ENCODE results near the gene FOXI2.

Gene FOXI2

GRCh38 chr10:127736222-127736914, 617 bp upstream of the FOXI2 start:
- Histone ChIP-seq H4K20me1 (ENCODE audit: control insufficient read depth, insufficient read depth, low read depth, low read length) (no peaks in the 10 kb centered on the region), H3K4me3 (ENCODE audit: low read length) (no peak overlapping the region), H3K4me1 (ENCODE audit: control insufficient read depth, low read length) (no peaks in the 10 kb centered on the region), H3K36me3 (ENCODE audit: control insufficient read depth, low read length) (no peaks in the 10 kb centered on the region), H3F3A (ENCODE audit: control insufficient read depth, insufficient read depth) (no peaks in the 10 kb centered on the region), H3K9me2 (replicated peaks; ENCODE audit: control insufficient read depth, low read length) (no peaks in the 10 kb centered on the region), H3K4me2 (ENCODE audit: low read length) (no peak overlapping the region), H3K27ac (ENCODE audit: low read depth, low read length) (no peak overlapping the region), H3K27me3 (ENCODE audit: control insufficient read depth, low read length) (no peaks in the 10 kb centered on the region), H3K9me3 (ENCODE audit: control insufficient read depth, insufficient read depth, low read length) (no peaks in the 10 kb centered on the region; the same call in 1 of the 2 replicates), H3K79me2 (ENCODE audit: control insufficient read depth, low read length) (no peaks in the 10 kb centered on the region)
- no peak for TF ChIP-seq CTCF (IDR thresholded peaks at IDR 0.05; ENCODE audit: low read depth, low read length, poor library complexity, severe bottlenecking)
- no peak for TF ChIP-seq EZH2phosphoT487 (IDR thresholded peaks at IDR 0.05; ENCODE audit: borderline replicate concordance, low read length)

- no peaks in the 10 kb centered on the region for H3K27me3 ChIP-seq (ENCODE audit: control insufficient read depth, low read length)
- H3K27ac ChIP-seq (ENCODE audit: low read depth, low read length): no peak overlapping the region
- no peaks in the 10 kb centered on the region for H3K9me2 ChIP-seq (replicated peaks; ENCODE audit: control insufficient read depth, low read length)
- H4K20me1 ChIP-seq (ENCODE audit: control insufficient read depth, insufficient read depth, low read depth, low read length): no peaks in the 10 kb centered on the region
- H3K36me3 ChIP-seq (ENCODE audit: control insufficient read depth, low read length): no peaks in the 10 kb centered on the region
- H3F3A ChIP-seq (ENCODE audit: control insufficient read depth, insufficient read depth): no peaks in the 10 kb centered on the region
- H3K9me3 ChIP-seq (ENCODE audit: control insufficient read depth, insufficient read depth, low read length): no peaks in the 10 kb centered on the region; the same call in 1 of the 2 replicates
- no peak for TF ChIP-seq EZH2phosphoT487 (IDR thresholded peaks at IDR 0.05; ENCODE audit: borderline replicate concordance, low read length)
- TF ChIP-seq CTCF (IDR thresholded peaks at IDR 0.05; ENCODE audit: low read depth, low read length, poor library complexity, severe bottlenecking): no peak
- no peaks in the 10 kb centered on the region for H3K79me2 ChIP-seq (ENCODE audit: control insufficient read depth, low read length)
- H3K4me1 ChIP-seq (ENCODE audit: control insufficient read depth, low read length): no peaks in the 10 kb centered on the region
- no peak overlapping the region for H3K4me2 ChIP-seq (ENCODE audit: low read length)
- no peak overlapping the region for H3K4me3 ChIP-seq (ENCODE audit: low read length)
These were observed 852 bp downstream of the FOXI2 start for GRCh38 chr10:127737563-127738511.

GRCh38 chr10:127738512-127739424, 1.8 kb downstream of the FOXI2 start:
- Histone ChIP-seq H3K9me3 (ENCODE audit: control insufficient read depth, insufficient read depth, low read length) (no peaks in the 10 kb centered on the region; the same call in 1 of the 2 replicates), H3K4me2 (ENCODE audit: low read length) (no peak overlapping the region), H3K4me1 (ENCODE audit: control insufficient read depth, low read length) (no peaks in the 10 kb centered on the region), H3F3A (ENCODE audit: control insufficient read depth, insufficient read depth) (no peaks in the 10 kb centered on the region), H3K9me2 (replicated peaks; ENCODE audit: control insufficient read depth, low read length) (no peaks in the 10 kb centered on the region), H4K20me1 (ENCODE audit: control insufficient read depth, insufficient read depth, low read depth, low read length) (no peaks in the 10 kb centered on the region), H3K79me2 (ENCODE audit: control insufficient read depth, low read length) (no peaks in the 10 kb centered on the region), H3K36me3 (ENCODE audit: control insufficient read depth, low read length) (no peaks in the 10 kb centered on the region), H3K27ac (ENCODE audit: low read depth, low read length) (no peak overlapping the region), H3K4me3 (ENCODE audit: low read length) (no peak overlapping the region), H3K27me3 (ENCODE audit: control insufficient read depth, low read length) (no peaks in the 10 kb centered on the region)
- TF ChIP-seq EZH2phosphoT487 (IDR thresholded peaks at IDR 0.05; ENCODE audit: borderline replicate concordance, low read length): no peak
- TF ChIP-seq CTCF (IDR thresholded peaks at IDR 0.05; ENCODE audit: low read depth, low read length, poor library complexity, severe bottlenecking): no peak
